GM23338 (cell line): Measurements from ENCODE around the gene EDEM3. TPM values are rescaled to one million over a fixed set of nuclear protein-coding genes. Genes with fewer than 3 reads are reported as not detected.

Source experiments
- ATAC-seq: fragments of 200-7000 bp; cut with Tn5 transposase; 3 replicates; pipeline ENCODE4 v1.9.1; 2020
- DNase-seq: peaks from one replicate; pipeline ENCODE4 v3.0.0-alpha.2; 2015; ENCODE audit warnings: low spot score
- H2AFZ ChIP-seq: fragments of 200-600 bp; sonication (generic); 2 replicates; pipeline ENCODE4 v1.8.0; 2016; ENCODE audit warnings: antibody characterized with exemption, mild to moderate bottlenecking, moderate library complexity
- H3F3A ChIP-seq: fragments of 200-600 bp; sonication (generic); replicated peaks from 2 replicates; pipeline ENCODE4 v1.8.0; 2017; ENCODE audit warnings: antibody characterized with exemption, mixed run types, low read depth
- H3K27ac ChIP-seq: fragments of 200-600 bp; sonication (generic); 2 replicates; pipeline ENCODE4 v1.6.1; 2016; ENCODE audit warnings: low read depth
- H3K27me3 ChIP-seq: fragments of 200-600 bp; sonication (generic); 2 replicates; pipeline ENCODE4 v1.8.0; 2016; ENCODE audit warnings: mild to moderate bottlenecking, mixed run types, moderate library complexity; ENCODE audit not compliant: insufficient read depth
- H3K36me3 ChIP-seq: fragments of 200-600 bp; sonication (generic); 2 replicates; pipeline ENCODE4 v1.8.0; 2016; ENCODE audit warnings: mild to moderate bottlenecking; ENCODE audit not compliant: insufficient read depth
- H3K4me1 ChIP-seq: fragments of 200-600 bp; sonication (generic); 2 replicates; pipeline ENCODE4 v1.8.0; 2016; ENCODE audit warnings: mild to moderate bottlenecking, moderate library complexity; ENCODE audit not compliant: insufficient read depth
- H3K4me2 ChIP-seq: fragments of 200-600 bp; sonication (generic); 2 replicates; pipeline ENCODE4 v1.7.1; 2017; ENCODE audit warnings: mixed run types
- H3K4me3 ChIP-seq: fragments of 200-600 bp; sonication (generic); 2 replicates; pipeline ENCODE4 v1.6.1; 2016; ENCODE audit warnings: mixed run types
- H3K79me2 ChIP-seq: fragments of 200-600 bp; sonication (generic); replicated peaks from 2 replicates; pipeline ENCODE4 v1.8.0; 2017; ENCODE audit warnings: mild to moderate bottlenecking; ENCODE audit not compliant: insufficient read depth
- H3K9me2 ChIP-seq: fragments of 200-600 bp; sonication (generic); 2 replicates; pipeline ENCODE4 v1.8.0; 2017; ENCODE audit not compliant: insufficient read depth
- H4K20me1 ChIP-seq: fragments of 200-600 bp; sonication (generic); replicated peaks from 2 replicates; pipeline ENCODE4 v1.8.0; 2017; ENCODE audit warnings: mild to moderate bottlenecking; ENCODE audit not compliant: insufficient read depth
- H3K27ac Mint-ChIP-seq: 2 replicates; pipeline ENCODE4 v1.8.0; 2020; ENCODE audit warnings: inconsistent platforms, mild to moderate bottlenecking, moderate library complexity, mixed read lengths
- H3K27me3 Mint-ChIP-seq: 3 replicates; pipeline ENCODE4 v1.8.0; 2022; ENCODE audit warnings: low read depth, mild to moderate bottlenecking, moderate library complexity, mixed read lengths, inconsistent platforms; ENCODE audit not compliant: insufficient read depth, poor library complexity
- H3K36me3 Mint-ChIP-seq: 3 replicates; pipeline ENCODE4 v1.8.0; 2021; ENCODE audit warnings: low read depth, mild to moderate bottlenecking, inconsistent platforms, moderate library complexity, mixed read lengths
- H3K4me1 Mint-ChIP-seq: 3 replicates; pipeline ENCODE4 v1.8.0; 2020; ENCODE audit warnings: mild to moderate bottlenecking, inconsistent platforms, mixed read lengths
- H3K4me3 Mint-ChIP-seq: 3 replicates; pipeline ENCODE4 v1.8.0; 2021; ENCODE audit warnings: moderate library complexity, mild to moderate bottlenecking, inconsistent platforms, mixed read lengths
- H3K9me3 Mint-ChIP-seq: 3 replicates; pipeline ENCODE4 v1.8.0; 2020; ENCODE audit warnings: moderate library complexity, mild to moderate bottlenecking, inconsistent platforms, mixed read lengths
- EZH2 ChIP-seq: fragments of 200-600 bp; sonication (generic); IDR thresholded peaks from one replicate; pipeline ENCODE4 v1.8.0; 2017; ENCODE audit warnings: antibody characterized with exemption, mild to moderate bottlenecking, low read depth; ENCODE audit not compliant: unreplicated experiment
- EZH2phosphoT487 ChIP-seq: fragments of 200-600 bp; sonication (generic); IDR thresholded peaks from one replicate; pipeline ENCODE4 v1.8.1; 2018; ENCODE audit warnings: antibody characterized with exemption; ENCODE audit not compliant: unreplicated experiment
- JUNB ChIP-seq: IDR thresholded peaks from one replicate; pipeline ENCODE4 v1.6.1; 2016; ENCODE audit warnings: antibody characterized with exemption; ENCODE audit not compliant: unreplicated experiment
- POLR2AphosphoS5 ChIP-seq: IDR thresholded peaks from 2 replicates; pipeline ENCODE4 v1.6.1; 2016; ENCODE audit warnings: antibody characterized with exemption, low read depth
- STAT1 ChIP-seq: IDR thresholded peaks from one replicate; pipeline ENCODE4 v1.6.1; 2016; ENCODE audit warnings: antibody characterized with exemption; ENCODE audit not compliant: unreplicated experiment
- ZNF114 ChIP-seq: fragments of 250-450 bp; sonication (Bioruptor Pico); IDR thresholded peaks from 2 replicates; pipeline ENCODE4 v1.5.0; 2020; ENCODE audit warnings: mild to moderate bottlenecking, moderate library complexity
- ZNF331 ChIP-seq: fragments of 250-450 bp; sonication (Bioruptor Pico); IDR thresholded peaks from 2 replicates; pipeline ENCODE4 v1.5.0; 2020; ENCODE audit warnings: low read depth, mild to moderate bottlenecking, moderate library complexity
- polyA plus RNA-seq: library from polyadenylated mRNA; unstranded; fragments of >200 nt; fragmentation: Nextera tagmentation; extraction: Ambion mirVana; gene quantifications from 2 replicates; pipeline ENCODE4 v1.2.1, GENCODE V29; 2016
- total RNA-seq: library from RNA; depleted of rRNA; stranded (reverse); fragments of >200 nt; shearing (Covaris generic); gene quantifications from 2 replicates; pipeline ENCODE4 v1.2.3, GENCODE V29; 2014
- TF ChIP-seq, protein P1 (sequence below), 2 experiments: fragments of 200-600 bp in 1 of 2; sonication (generic) in 1 of 2; conservative IDR thresholded peaks; 2 replicates each; pipeline versions ENCODE4 v1.5.1 to v1.6.1; 2016 to 2017; ENCODE audit warnings: antibody characterized with exemption in 2 of 2, low read depth in 2 of 2, mild to moderate bottlenecking in 2 of 2, moderate library complexity in 1 of 2

EDEM3 gene
- total and polyA plus RNA-seq, 2 experiments from 2014 or later: 4.8 to 11.5 TPM

DNA sequence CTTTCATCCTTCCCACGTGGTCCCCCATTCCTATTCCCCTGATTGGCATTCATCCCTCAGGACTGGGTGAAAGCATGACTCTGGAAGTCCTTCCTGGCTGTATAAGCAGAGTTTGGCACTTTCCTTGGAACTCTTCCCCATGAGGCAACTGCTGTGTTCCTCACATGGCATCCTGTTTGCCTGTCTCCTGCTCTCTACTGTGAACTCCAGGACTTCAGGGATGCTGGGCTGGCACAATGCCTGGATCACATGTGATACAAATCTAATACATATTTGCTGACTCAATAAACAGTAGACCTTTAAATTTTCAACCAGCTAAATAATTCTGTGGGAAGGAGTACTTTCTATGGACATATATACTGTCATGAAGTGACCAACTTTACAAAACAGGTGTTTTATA is 46.8 kb upstream of the EDEM3 start:
- Histone ChIP-seq H3K79me2 (no peaks in the 10 kb centered on the region), H3K27me3 (no peaks in the 10 kb centered on the region), H3K4me1 (no peaks in the 10 kb centered on the region), H3K4me3 (no peak overlapping the region), H3K4me2 (no peak overlapping the region), H3K27ac (no peak overlapping the region), H3K9me2 (no peaks in the 10 kb centered on the region), H3K36me3 (no peaks in the 10 kb centered on the region), H3F3A (no peaks in the 10 kb centered on the region), H2AFZ (no peak overlapping the region), H4K20me1 (no peaks in the 10 kb centered on the region; the same call in 1 of the 2 replicates)
- Mint-ChIP-seq H3K4me3 (no peak overlapping the region), H3K27me3 (peaks cover 3% of the 10 kb centered on the region), H3K27ac (no peak overlapping the region), H3K36me3 (peaks cover 2% of the 10 kb centered on the region; the same call in 2 of the 3 replicates), H3K9me3 (no peaks in the 10 kb centered on the region), H3K4me1 (no peaks in the 10 kb centered on the region)
- TF ChIP-seq STAT1: no peak
- no peak for TF ChIP-seq JUNB
- TF ChIP-seq ZNF114 (CRISPR knock-in tag): no peak
- TF ChIP-seq ZNF331 (CRISPR knock-in tag): no peak
- ATAC-seq (no peak), DNase-seq (no peak)

DNA sequence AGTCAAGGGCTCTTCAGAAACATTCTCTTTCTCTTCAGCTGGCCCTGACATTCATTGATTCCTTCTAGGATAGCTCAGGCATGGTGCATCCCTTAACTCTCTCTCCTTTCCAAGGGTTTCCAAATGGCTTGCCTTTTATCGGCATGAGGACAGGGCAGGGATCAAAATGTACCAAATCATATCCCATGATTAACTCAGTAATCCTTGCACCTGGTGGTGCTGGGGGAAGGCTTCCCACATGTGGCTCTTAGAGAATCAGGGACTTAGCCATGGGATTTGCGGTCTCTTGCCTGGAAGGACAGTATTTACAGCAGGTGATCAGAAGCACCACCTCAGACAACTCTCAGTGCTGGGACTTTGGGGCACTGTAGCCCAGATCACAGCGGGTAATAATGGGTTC is 46.2 kb upstream of the EDEM3 start:
- Mint-ChIP-seq H3K36me3 (peaks cover 6% of the 10 kb centered on the region; the same call in 2 of the 3 replicates), H3K27ac (no peak overlapping the region), H3K27me3 (peaks cover 2% of the 10 kb centered on the region), H3K4me3 (no peak overlapping the region), H3K4me1 (no peaks in the 10 kb centered on the region), H3K9me3 (no peaks in the 10 kb centered on the region)
- no peaks in the 10 kb centered on the region; the same call in 1 of the 2 replicates for H4K20me1 ChIP-seq
- DNase-seq (no peak), ATAC-seq (no peak)
- no peaks in the 10 kb centered on the region for H3F3A ChIP-seq
- TF ChIP-seq EZH2: no peak
- TF ChIP-seq POLR2AphosphoS5: no peak
- no peak for TF ChIP-seq EZH2phosphoT487
- TF ChIP-seq, protein P1, sequence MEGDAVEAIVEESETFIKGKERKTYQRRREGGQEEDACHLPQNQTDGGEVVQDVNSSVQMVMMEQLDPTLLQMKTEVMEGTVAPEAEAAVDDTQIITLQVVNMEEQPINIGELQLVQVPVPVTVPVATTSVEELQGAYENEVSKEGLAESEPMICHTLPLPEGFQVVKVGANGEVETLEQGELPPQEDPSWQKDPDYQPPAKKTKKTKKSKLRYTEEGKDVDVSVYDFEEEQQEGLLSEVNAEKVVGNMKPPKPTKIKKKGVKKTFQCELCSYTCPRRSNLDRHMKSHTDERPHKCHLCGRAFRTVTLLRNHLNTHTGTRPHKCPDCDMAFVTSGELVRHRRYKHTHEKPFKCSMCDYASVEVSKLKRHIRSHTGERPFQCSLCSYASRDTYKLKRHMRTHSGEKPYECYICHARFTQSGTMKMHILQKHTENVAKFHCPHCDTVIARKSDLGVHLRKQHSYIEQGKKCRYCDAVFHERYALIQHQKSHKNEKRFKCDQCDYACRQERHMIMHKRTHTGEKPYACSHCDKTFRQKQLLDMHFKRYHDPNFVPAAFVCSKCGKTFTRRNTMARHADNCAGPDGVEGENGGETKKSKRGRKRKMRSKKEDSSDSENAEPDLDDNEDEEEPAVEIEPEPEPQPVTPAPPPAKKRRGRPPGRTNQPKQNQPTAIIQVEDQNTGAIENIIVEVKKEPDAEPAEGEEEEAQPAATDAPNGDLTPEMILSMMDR (conservative IDR thresholded peaks at IDR 0.05; ENCODE audit: low read depth in 2 of 2): no peak
- no peak overlapping the region for H3K27ac ChIP-seq
- peaks cover under 1% of the 10 kb centered on the region; the same call in 1 of the 2 replicates for H3K9me2 ChIP-seq
- no peaks in the 10 kb centered on the region for H3K36me3 ChIP-seq
- H3K4me3 ChIP-seq: no peak overlapping the region
- H3K27me3 ChIP-seq: no peaks in the 10 kb centered on the region
- H3K4me2 ChIP-seq: no peak overlapping the region
- H3K79me2 ChIP-seq: no peaks in the 10 kb centered on the region
- no peak overlapping the region for H2AFZ ChIP-seq
- no peaks in the 10 kb centered on the region for H3K4me1 ChIP-seq

DNA sequence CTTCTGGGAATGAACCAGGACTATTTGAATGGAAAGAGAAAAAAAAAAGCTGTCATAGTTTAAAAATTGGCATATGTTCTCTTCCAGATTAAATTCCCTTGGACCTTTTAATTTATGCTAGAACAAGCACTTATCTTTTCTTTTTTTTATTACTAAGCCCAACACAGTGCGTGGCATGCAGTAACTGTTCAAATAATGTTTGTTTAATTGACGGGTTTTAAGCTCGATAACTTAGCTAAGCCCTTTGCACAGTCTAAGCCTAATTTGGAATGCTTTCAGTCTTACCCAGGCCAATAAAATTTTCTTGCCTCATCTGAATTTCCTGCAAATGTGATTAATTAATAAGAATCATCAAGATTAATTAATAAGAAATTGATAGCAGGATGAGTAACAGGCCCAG is 39.3 kb upstream of the EDEM3 start:
- Histone ChIP-seq H3K4me1 (peaks cover 8% of the 10 kb centered on the region), H3F3A (no peaks in the 10 kb centered on the region), H2AFZ (no peak overlapping the region), H3K4me3 (no peak overlapping the region), H3K36me3 (no peaks in the 10 kb centered on the region), H3K9me2 (peaks cover 5% of the 10 kb centered on the region; the same call in 1 of the 2 replicates), H3K79me2 (no peaks in the 10 kb centered on the region), H3K4me2 (no peak overlapping the region), H3K27me3 (no peaks in the 10 kb centered on the region), H3K27ac (no peak overlapping the region), H4K20me1 (no peaks in the 10 kb centered on the region; the same call in 1 of the 2 replicates)
- no peak overlapping the region for H3K4me3 Mint-ChIP-seq
- ATAC-seq (no peak), DNase-seq (no peak)
- H3K4me1 Mint-ChIP-seq: peaks cover 13% of the 10 kb centered on the region
- H3K9me3 Mint-ChIP-seq: no peaks in the 10 kb centered on the region
- peaks cover 8% of the 10 kb centered on the region; the same call in 2 of the 3 replicates for H3K36me3 Mint-ChIP-seq
- H3K27ac Mint-ChIP-seq: no peak overlapping the region
- peaks cover 3% of the 10 kb centered on the region for H3K27me3 Mint-ChIP-seq
- no peak for TF ChIP-seq ZNF331 (CRISPR knock-in tag)
- TF ChIP-seq, protein P1 (conservative IDR thresholded peaks at IDR 0.05; ENCODE audit: low read depth in 2 of 2): no peak
